Erythroblast (primary cell): ENCODE measurements around the gene STK38.
"Not testable (repeated sequence)": the region's sequence is repeated elsewhere in the genome, so short reads cannot be mapped to it uniquely, and the experiment has no call there.

Experiments used
- GATA1 ChIP-seq: IDR thresholded peaks from 2 replicates; pipeline ENCODE4 v1.6.1; 2011; ENCODE audit warnings: low read depth, mild to moderate bottlenecking, control low read depth, low read length, moderate library complexity
- POLR2A ChIP-seq: IDR thresholded peaks from 2 replicates; pipeline ENCODE4 v1.6.1; 2011; ENCODE audit warnings: mild to moderate bottlenecking, low read length

- not testable (repeated sequence) for TF ChIP-seq POLR2A, GATA1
Observed at GRCh38 chr6:36589025-36589400, 41.7 kb upstream of the STK38 start.
